Kidney (tissue), 14 donors: ENCODE results near the gene ATG2B. TPM values are rescaled to one million over a fixed set of nuclear protein-coding genes. Genes with fewer than 3 reads are reported as not detected.

Experiments used
- DNase-seq, 5 donors: peaks; one replicate each; pipeline ENCODE4 v3.0.0-alpha.2; 2013 to 2020
- FAIRE-seq: peaks from 2 replicates; lab custom pipeline; 2012; peaks lifted over from hg19 to GRCh38; lab: Jason Lieb, UNC
- H3K27ac ChIP-seq, 2 donors: one replicate each; pipeline ENCODE4 v1.7.0; 2013; ENCODE audit warnings: low read depth in 2 of 2, low read length in 2 of 2, inconsistent platforms in 1 of 2
- H3K27me3 ChIP-seq: one replicate; pipeline ENCODE4 v1.7.1; 2013; ENCODE audit warnings: low read length, inconsistent platforms; ENCODE audit not compliant: control insufficient read depth, insufficient read depth
- H3K36me3 ChIP-seq, 3 donors: one replicate each; pipeline versions ENCODE4 v1.7.0 to v1.7.1; 2013; ENCODE audit warnings: low read length in 3 of 3, control low read depth in 1 of 3, inconsistent platforms in 1 of 3; ENCODE audit not compliant: insufficient read depth in 3 of 3, control insufficient read depth in 2 of 3
- H3K4me1 ChIP-seq, 3 donors: one replicate each; pipeline versions ENCODE4 v1.7.0 to v1.7.1; 2013; ENCODE audit warnings: low read length in 3 of 3, inconsistent platforms in 1 of 3, low read depth in 1 of 3; ENCODE audit not compliant: control insufficient read depth in 2 of 3, insufficient read depth in 2 of 3
- H3K4me3 ChIP-seq, 3 donors: one replicate each; pipeline versions ENCODE4 v1.7.0 to v1.8.1; 2013; ENCODE audit warnings: low read length in 3 of 3, control low read depth in 1 of 3, inconsistent platforms in 1 of 3
- H3K9ac ChIP-seq, 3 donors: one replicate each; pipeline versions ENCODE4 v1.7.0 to v1.7.1; 2013; ENCODE audit warnings: low read length in 3 of 3, control low read depth in 1 of 3, inconsistent platforms in 1 of 3
- H3K9me3 ChIP-seq, 3 donors: one replicate each; pipeline versions ENCODE4 v1.7.0 to v1.7.1; 2013; ENCODE audit warnings: low read length in 3 of 3, control low read depth in 1 of 3, inconsistent platforms in 1 of 3; ENCODE audit not compliant: control insufficient read depth in 2 of 3, insufficient read depth in 1 of 3
- CTCF ChIP-seq: IDR thresholded peaks from 3 replicates; pipeline ENCODE4 v1.5.1; 2012; ENCODE audit warnings: mild to moderate bottlenecking, moderate library complexity, borderline replicate concordance; ENCODE audit not compliant: insufficient read depth; ENCODE audit errors: extremely low read depth
- intact Hi-C: fragments of 100-400 bp; cut with DNase I; formaldehyde crosslinking; loops from one replicate; pipeline ENCODE4 v1.11.1; 2022
- polyA plus RNA-seq: library from polyadenylated mRNA; stranded (reverse); fragments of 350-450 nt; fragmentation: Illumina TruSeq; extraction: RNeasy Lipid Tissue Mini Kit (QIAGEN cat#74804); gene quantifications from one replicate; pipeline ENCODE4 v1.2.3, GENCODE V29; 2014; ENCODE audit warnings: low read depth, low replicate concordance; ENCODE audit not compliant: insufficient read depth
- total RNA-seq: library from RNA; stranded (reverse); fragmentation: NEBNext Ultra II Directional; extraction: Animal tissue kit (Norgen Biotek cat#: 25700); gene quantifications from one replicate; pipeline ENCODE4 v1.2.1, GENCODE V29; 2021
- donor health status: control.
- donor health status: control.
- donor health status: control.
- donor health status: control.
- donor health status: control.
- donor health status: DM: yes; HTN: yes; CAD: no.
- donor health status: Normal renal cell carcinoma (clear cell type).

ATG2B gene
- total and polyA plus RNA-seq, 2 donors from 2014 or later, result 3.8 to 35.8 TPM

DNA sequence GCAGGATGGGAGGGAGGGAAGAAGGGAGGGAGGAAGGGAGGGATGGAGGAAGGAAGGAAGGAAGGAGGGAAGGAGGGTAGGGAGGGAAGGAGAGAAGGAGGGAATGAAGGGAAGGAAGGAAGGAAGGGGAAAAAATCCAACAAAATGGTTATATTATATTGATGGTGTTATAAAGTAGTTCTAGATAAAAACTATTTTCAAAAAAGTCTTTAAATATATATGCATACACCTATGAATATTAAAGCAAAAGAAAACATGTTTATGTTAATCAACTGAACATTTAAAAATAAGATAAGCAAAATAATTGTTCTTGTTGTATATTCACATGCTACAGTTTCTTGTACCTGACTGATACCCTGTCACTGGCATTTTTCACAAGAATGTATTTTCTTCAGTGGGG is 105.2 kb downstream of the ATG2B start:
- H3K9ac ChIP-seq, result no peak overlapping the region
- H3K27ac ChIP-seq, result no peak overlapping the region
- peaks cover 0 to 5% (median 0%) of the 10 kb centered on the region in 3 donors for H3K9me3 ChIP-seq
- no peak for TF ChIP-seq CTCF
- no peak for FAIRE-seq
- H3K4me3 ChIP-seq, result no peak overlapping the region
- DNase-seq, result no peak
- H3K36me3 ChIP-seq, result no peaks in the 10 kb centered on the region
- intact Hi-C loops, result no loop called here
- H3K27me3 ChIP-seq, result no peaks in the 10 kb centered on the region
- no peaks in the 10 kb centered on the region for H3K4me1 ChIP-seq

GRCh38 chr14:96257056-96257455 is 106.1 kb downstream of the ATG2B start:
- Histone ChIP-seq H3K27me3 (no peaks in the 10 kb centered on the region), H3K27ac (no peak overlapping the region), H3K36me3 (no peaks in the 10 kb centered on the region), H3K9me3 (peaks cover 0 to 5% (median 0%) of the 10 kb centered on the region in 3 donors), H3K4me1 (no peaks in the 10 kb centered on the region), H3K4me3 (no peak overlapping the region), H3K9ac (no peak overlapping the region)
- TF ChIP-seq CTCF, result no peak
- intact Hi-C loops, result no loop called here
- DNase-seq (no peak), FAIRE-seq (no peak)

DNA sequence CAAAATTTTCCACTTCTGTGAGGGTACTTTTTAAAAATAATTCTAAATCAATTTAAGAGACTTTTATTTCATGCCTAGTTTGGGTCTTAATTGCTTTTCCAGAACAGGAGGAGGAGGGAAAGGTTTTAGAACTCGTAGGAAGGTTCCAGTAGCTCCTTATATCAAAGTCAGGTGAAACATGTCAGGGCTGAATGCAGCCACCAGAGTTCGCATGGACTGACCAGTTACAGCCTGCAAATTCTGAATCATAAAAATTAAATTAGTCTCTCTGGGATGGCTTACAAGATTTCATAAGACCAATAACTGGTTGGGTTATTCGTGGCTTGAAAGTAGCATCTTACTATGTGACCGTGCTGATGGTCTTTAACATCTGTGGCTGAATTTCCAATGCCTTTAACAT is 106.7 kb downstream of the ATG2B start:
- TF ChIP-seq CTCF, result no peak
- FAIRE-seq (no peak), DNase-seq (no peak)
- Histone ChIP-seq H3K9ac (no peak overlapping the region), H3K36me3 (no peaks in the 10 kb centered on the region), H3K9me3 (peaks cover 0 to 5% (median 0%) of the 10 kb centered on the region in 3 donors), H3K27me3 (no peaks in the 10 kb centered on the region), H3K4me3 (no peak overlapping the region), H3K4me1 (no peaks in the 10 kb centered on the region), H3K27ac (no peak overlapping the region)
- intact Hi-C loops, result no loop called here
